B cell (primary cell): ENCODE results near the gene NKAIN2. TPM values are rescaled to one million over a fixed set of nuclear protein-coding genes. Genes with fewer than 3 reads are reported as not detected.

Source experiments
- ATAC-seq: fragments of 200-7000 bp; cut with Tn5 transposase; one replicate; pipeline ENCODE4 v1.10.0; 2021; ENCODE audit warnings: low read depth, mild to moderate bottlenecking, moderate number of reproducible peaks, moderate library complexity
- CTCF ChIA-PET: fragments of 350-600 bp; sonication (Branson Sonifier 250); formaldehyde crosslinking; loops from one replicate; lab custom pipeline; 2021; ENCODE audit warnings: antibody characterized with exemption, inconsistent platforms; lab: Charles Lee
- POLR2A ChIA-PET: fragments of 350-600 bp; sonication (Branson Sonifier 250); formaldehyde crosslinking; loops from one replicate; lab custom pipeline; 2021; ENCODE audit warnings: antibody characterized with exemption; lab: Charles Lee
- DNase-seq: peaks from one replicate; pipeline ENCODE4 v3.0.0; 2013
- H2AFZ ChIP-seq: 2 replicates; pipeline ENCODE4 v1.6.1; 2012; ENCODE audit warnings: mild to moderate bottlenecking, low read depth, low read length; ENCODE audit not compliant: insufficient read depth, poor library complexity, severe bottlenecking
- H3K27ac ChIP-seq, 2 donors: 1 replicate in 1 of 2; 2 replicates in 1 of 2; pipeline ENCODE4 v1.5.1; 2012 to 2013; ENCODE audit warnings: low read length in 2 of 2, mild to moderate bottlenecking in 2 of 2, moderate library complexity in 1 of 2
- H3K27me3 ChIP-seq, 4 experiments: fragments of 200-600 bp in 1 of 4; sonication (generic) in 1 of 4; replicated peaks in 1 of 4; 1 replicate in 2 of 4; 2 replicates in 2 of 4; pipeline versions ENCODE4 v1.6.1 to v1.7.0; 2013 to 2016; ENCODE audit warnings: low read length in 3 of 4, mild to moderate bottlenecking in 2 of 4, mixed read lengths in 1 of 4, moderate library complexity in 1 of 4; ENCODE audit not compliant: insufficient read depth in 4 of 4, control insufficient read depth in 3 of 4; ENCODE audit errors: control extremely low read depth in 1 of 4
- H3K36me3 ChIP-seq, 2 experiments: replicated peaks in 1 of 2; 1 replicate in 1 of 2; 2 replicates in 1 of 2; pipeline versions ENCODE4 v1.6.1 to v1.7.1; 2013; ENCODE audit warnings: low read length in 1 of 2; ENCODE audit not compliant: insufficient read depth in 2 of 2, control insufficient read depth in 1 of 2; ENCODE audit errors: control extremely low read depth in 1 of 2, extremely low read depth in 1 of 2
- H3K4me1 ChIP-seq, 2 donors: fragments of 200-600 bp in 1 of 2; sonication (generic) in 1 of 2; 1 replicate in 1 of 2; 2 replicates in 1 of 2; pipeline versions ENCODE4 v1.5.1 to v1.6.1; 2013 to 2017; ENCODE audit warnings: low read length in 2 of 2; ENCODE audit not compliant: control insufficient read depth in 2 of 2, insufficient read depth in 2 of 2
- H3K4me2 ChIP-seq: replicated peaks from 2 replicates; pipeline ENCODE3; 2012; ENCODE audit warnings: mild to moderate bottlenecking, low read depth, low read length; ENCODE audit not compliant: poor library complexity, severe bottlenecking
- H3K4me3 ChIP-seq, 5 experiments: fragments of 200-600 bp in 1 of 5; sonication (generic) in 1 of 5; 1 replicate in 3 of 5; 2 replicates in 2 of 5; pipeline versions ENCODE4 v1.5.1 to v1.7.0; 2011 to 2016; ENCODE audit warnings: low read length in 4 of 5, mild to moderate bottlenecking in 4 of 5, low read depth in 2 of 5, control low read depth in 1 of 5, moderate library complexity in 1 of 5; ENCODE audit not compliant: insufficient read depth in 1 of 5; ENCODE audit errors: control extremely low read depth in 1 of 5, extremely low read depth in 1 of 5
- H3K79me2 ChIP-seq: fragments of 200-600 bp; sonication (generic); one replicate; pipeline ENCODE4 v1.6.0; 2016; ENCODE audit warnings: low read length; ENCODE audit not compliant: control insufficient read depth, insufficient read depth
- H3K9ac ChIP-seq: fragments of 200-600 bp; sonication (generic); 2 replicates; pipeline ENCODE4 v1.6.1; 2017; ENCODE audit warnings: mild to moderate bottlenecking, low read length, moderate library complexity
- H3K9me3 ChIP-seq, 3 donors: one replicate each; pipeline versions ENCODE4 v1.6.1 to v1.7.1; 2013; ENCODE audit warnings: low read length in 2 of 3; ENCODE audit not compliant: control insufficient read depth in 2 of 3, insufficient read depth in 1 of 3; ENCODE audit errors: control extremely low read depth in 1 of 3
- H4K20me1 ChIP-seq: 2 replicates; pipeline ENCODE4 v1.6.0; 2012; ENCODE audit warnings: mild to moderate bottlenecking, low read length; ENCODE audit not compliant: insufficient read depth, control insufficient read depth, poor library complexity, severe bottlenecking
- H3K27ac Mint-ChIP-seq: one replicate; pipeline ENCODE4 v1.8.0; 2021; ENCODE audit warnings: mixed read lengths
- H3K27me3 Mint-ChIP-seq: one replicate; pipeline ENCODE4 v1.8.0; 2021; ENCODE audit warnings: mixed read lengths
- H3K4me1 Mint-ChIP-seq: one replicate; pipeline ENCODE4 v1.8.0; 2021; ENCODE audit warnings: mixed read lengths
- H3K4me3 Mint-ChIP-seq: one replicate; pipeline ENCODE4 v1.8.0; 2021; ENCODE audit warnings: mixed read lengths
- H3K9me3 Mint-ChIP-seq: one replicate; pipeline ENCODE4 v1.8.0; 2022; ENCODE audit warnings: mixed read lengths; ENCODE audit not compliant: insufficient read depth
- EZH2 ChIP-seq: IDR thresholded peaks from 2 replicates; pipeline ENCODE4 v1.6.1; 2012; ENCODE audit warnings: borderline replicate concordance, low read depth, mild to moderate bottlenecking, moderate library complexity, low read length; ENCODE audit not compliant: insufficient read depth, poor library complexity, severe bottlenecking
- WGBS: methylation state at CpG from one replicate; pipeline ENCODE4 v1.1.5; 2013; ENCODE audit warnings: missing lambda C conversion rate; ENCODE audit not compliant: insufficient coverage; 5-methylcytosine and 5-hydroxymethylcytosine counted together
- intact Hi-C: fragments of 100-400 bp; cut with micrococcal nuclease; formaldehyde crosslinking; loops from one replicate; pipeline ENCODE4 v1.10.0; 2022
- polyA plus RNA-seq: library from polyadenylated mRNA; depleted of rRNA; stranded (reverse); fragments of >200 nt; gene quantifications from 2 replicates; pipeline ENCODE4 v1.2.3, GENCODE V29; 2012
- total RNA-seq, 2 donors: library from RNA; stranded (reverse); fragments of 120-200 nt in 1 of 2; gene quantifications; 1 replicate in 1 of 2; 2 replicates in 1 of 2; pipeline versions ENCODE4 v1.2.3 to v1.2.4, GENCODE V29; 2013 to 2022
- TF ChIP-seq, protein P1 (sequence below): fragments of 200-600 bp; IDR thresholded peaks from one replicate; pipeline ENCODE4 v1.8.0; 2022; ENCODE audit warnings: antibody characterized with exemption, mild to moderate bottlenecking

The NKAIN2 gene
- total and polyA plus RNA-seq, 2 donors (not counting 1 experiment from before 2014, with no cell fraction given): not detected

DNA sequence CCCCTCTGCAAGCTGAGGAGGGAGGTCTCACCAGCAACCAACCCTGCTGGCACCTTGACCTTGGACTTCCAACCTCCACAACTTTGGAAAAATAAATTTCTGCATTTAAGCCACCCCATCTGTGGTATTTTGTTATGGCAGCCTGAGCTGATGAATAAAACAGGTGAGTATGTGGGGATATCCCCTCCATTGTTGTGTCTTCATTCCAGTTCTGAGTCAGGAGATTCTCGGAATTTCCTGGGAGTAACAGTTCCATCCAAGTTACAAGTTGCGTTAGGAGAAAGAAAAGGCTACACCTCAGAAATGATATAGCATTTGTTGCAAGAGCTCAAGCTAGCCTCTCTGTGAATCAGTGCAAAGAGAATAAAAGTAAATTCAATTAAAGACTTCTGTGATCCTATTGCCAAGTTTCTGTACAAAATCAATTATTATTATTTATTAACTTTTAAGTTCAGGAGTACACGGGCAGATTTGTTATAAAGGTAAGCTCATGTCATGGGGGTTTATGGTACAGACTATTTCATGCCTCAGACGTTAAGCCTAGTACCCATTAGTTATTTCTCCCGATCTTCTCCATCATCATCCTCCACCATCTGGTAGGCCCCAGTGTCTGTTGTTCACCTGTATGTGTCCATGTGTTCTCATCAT lies 153.0 kb downstream of the NKAIN2 start:
- no peaks in the 10 kb centered on the region for H3K9me3 Mint-ChIP-seq
- Histone ChIP-seq H3K9me3 (peaks cover 0 to 14% (median 0%) of the 10 kb centered on the region in 3 donors), H3K36me3 (no peaks in the 10 kb centered on the region), H3K27me3 (no peaks in the 10 kb centered on the region), H2AFZ (no peak overlapping the region), H3K4me3 (no peak overlapping the region), H4K20me1 (no peaks in the 10 kb centered on the region), H3K27ac (no peak overlapping the region), H3K9ac (no peak overlapping the region), H3K79me2 (no peaks in the 10 kb centered on the region), H3K4me1 (no peaks in the 10 kb centered on the region), H3K4me2 (no peak overlapping the region)
- ChIA-PET POLR2A (no interaction called here), CTCF (no interaction called here)
- TF ChIP-seq, protein P1, sequence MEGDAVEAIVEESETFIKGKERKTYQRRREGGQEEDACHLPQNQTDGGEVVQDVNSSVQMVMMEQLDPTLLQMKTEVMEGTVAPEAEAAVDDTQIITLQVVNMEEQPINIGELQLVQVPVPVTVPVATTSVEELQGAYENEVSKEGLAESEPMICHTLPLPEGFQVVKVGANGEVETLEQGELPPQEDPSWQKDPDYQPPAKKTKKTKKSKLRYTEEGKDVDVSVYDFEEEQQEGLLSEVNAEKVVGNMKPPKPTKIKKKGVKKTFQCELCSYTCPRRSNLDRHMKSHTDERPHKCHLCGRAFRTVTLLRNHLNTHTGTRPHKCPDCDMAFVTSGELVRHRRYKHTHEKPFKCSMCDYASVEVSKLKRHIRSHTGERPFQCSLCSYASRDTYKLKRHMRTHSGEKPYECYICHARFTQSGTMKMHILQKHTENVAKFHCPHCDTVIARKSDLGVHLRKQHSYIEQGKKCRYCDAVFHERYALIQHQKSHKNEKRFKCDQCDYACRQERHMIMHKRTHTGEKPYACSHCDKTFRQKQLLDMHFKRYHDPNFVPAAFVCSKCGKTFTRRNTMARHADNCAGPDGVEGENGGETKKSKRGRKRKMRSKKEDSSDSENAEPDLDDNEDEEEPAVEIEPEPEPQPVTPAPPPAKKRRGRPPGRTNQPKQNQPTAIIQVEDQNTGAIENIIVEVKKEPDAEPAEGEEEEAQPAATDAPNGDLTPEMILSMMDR: no peak
- no peak for TF ChIP-seq EZH2
- intact Hi-C loops: no loop called here
- WGBS: 100% methylated on average over 1 of the region's 5 CpGs
- ATAC-seq (no peak), DNase-seq (no peak)
- no peaks in the 10 kb centered on the region for H3K27me3 Mint-ChIP-seq
- no peak overlapping the region for H3K27ac Mint-ChIP-seq
- H3K4me1 Mint-ChIP-seq: no peaks in the 10 kb centered on the region
- H3K4me3 Mint-ChIP-seq: no peak overlapping the region

DNA sequence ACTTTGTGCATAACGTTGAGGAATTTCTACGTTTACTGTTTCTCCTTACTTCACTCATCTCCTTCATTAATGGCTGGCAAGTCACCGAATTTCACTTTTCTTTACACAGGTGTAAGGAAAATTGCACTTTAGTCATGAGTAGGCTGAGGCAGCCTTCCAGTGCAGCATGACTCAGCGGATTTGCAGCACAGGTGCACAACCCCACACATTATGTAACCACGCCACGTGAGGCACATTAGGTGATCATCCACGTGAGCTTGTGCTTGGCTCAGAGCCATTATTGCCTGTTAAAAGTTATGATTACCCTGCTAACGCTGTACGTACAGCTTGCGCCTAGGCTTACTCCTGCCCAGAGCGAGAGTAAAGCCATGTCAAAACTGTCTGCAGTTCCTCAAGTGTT lies 158.8 kb downstream of the NKAIN2 start:
- Mint-ChIP-seq H3K4me1 (no peaks in the 10 kb centered on the region), H3K27ac (no peak overlapping the region), H3K4me3 (no peak overlapping the region), H3K27me3 (no peaks in the 10 kb centered on the region), H3K9me3 (no peaks in the 10 kb centered on the region)
- Histone ChIP-seq H3K4me2 (no peak overlapping the region), H3K27ac (no peak overlapping the region), H3K79me2 (no peaks in the 10 kb centered on the region), H3K27me3 (no peaks in the 10 kb centered on the region), H3K4me3 (no peak overlapping the region), H2AFZ (no peak overlapping the region), H3K9me3 (no peaks in the 10 kb centered on the region), H3K9ac (no peak overlapping the region), H3K36me3 (no peaks in the 10 kb centered on the region), H3K4me1 (no peaks in the 10 kb centered on the region), H4K20me1 (no peaks in the 10 kb centered on the region)
- DNase-seq (no peak), ATAC-seq (no peak)
- intact Hi-C loops: no loop called here
- POLR2A ChIA-PET: no interaction called here
- WGBS: 76% methylated on average over 7 of the region's 11 CpGs
- no peak for TF ChIP-seq EZH2
- TF ChIP-seq, protein P1: no peak
- CTCF ChIA-PET: no interaction called here
